GM21723 (cell line): Measurements from ENCODE around the gene BTBD9.

Experiments used
- ATAC-seq: cut with Tn5 transposase; IDR thresholded peaks from one replicate; pipeline ENCODE4 v1.9.1; 2021; ENCODE audit warnings: mild to moderate bottlenecking, moderate library complexity; ENCODE audit not compliant: unreplicated experiment

The BTBD9 gene

GRCh38 chr6:38171997-38172738 is 467.6 kb downstream of the BTBD9 start:
- ATAC-seq: no peak

DNA sequence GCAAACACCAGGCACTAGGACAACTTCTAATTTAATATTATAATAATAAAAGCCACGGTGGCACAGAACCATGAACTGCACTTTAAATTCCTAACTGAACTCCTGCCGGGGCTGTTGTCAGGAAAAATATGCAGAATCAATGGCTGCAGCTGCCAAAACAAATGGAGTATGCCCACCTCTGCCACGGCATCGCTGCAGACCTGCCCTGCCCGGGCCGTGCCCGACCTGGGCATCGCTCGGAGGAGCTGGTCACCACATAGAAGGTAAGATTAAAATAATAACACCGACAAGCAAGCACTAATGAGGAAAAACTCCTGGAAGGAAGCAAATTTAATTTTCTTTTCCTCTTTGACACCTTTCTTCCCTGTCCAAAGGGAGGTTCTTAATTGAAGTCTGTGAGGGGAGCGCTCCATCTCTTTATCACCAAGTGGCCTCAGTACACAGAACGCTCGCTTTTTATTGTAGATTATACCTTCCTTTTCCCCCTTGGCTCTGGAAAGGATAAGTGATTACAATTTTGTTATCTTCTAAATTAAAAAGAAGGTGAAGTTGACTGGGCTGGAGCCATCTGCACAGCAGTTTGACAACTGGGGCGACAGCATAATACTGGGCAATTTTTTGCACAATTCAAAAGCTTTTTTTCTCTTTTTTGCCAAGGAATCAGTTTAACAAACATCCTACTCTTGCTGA is 468.9 kb downstream of the BTBD9 start:
- ATAC-seq: no peak

DNA sequence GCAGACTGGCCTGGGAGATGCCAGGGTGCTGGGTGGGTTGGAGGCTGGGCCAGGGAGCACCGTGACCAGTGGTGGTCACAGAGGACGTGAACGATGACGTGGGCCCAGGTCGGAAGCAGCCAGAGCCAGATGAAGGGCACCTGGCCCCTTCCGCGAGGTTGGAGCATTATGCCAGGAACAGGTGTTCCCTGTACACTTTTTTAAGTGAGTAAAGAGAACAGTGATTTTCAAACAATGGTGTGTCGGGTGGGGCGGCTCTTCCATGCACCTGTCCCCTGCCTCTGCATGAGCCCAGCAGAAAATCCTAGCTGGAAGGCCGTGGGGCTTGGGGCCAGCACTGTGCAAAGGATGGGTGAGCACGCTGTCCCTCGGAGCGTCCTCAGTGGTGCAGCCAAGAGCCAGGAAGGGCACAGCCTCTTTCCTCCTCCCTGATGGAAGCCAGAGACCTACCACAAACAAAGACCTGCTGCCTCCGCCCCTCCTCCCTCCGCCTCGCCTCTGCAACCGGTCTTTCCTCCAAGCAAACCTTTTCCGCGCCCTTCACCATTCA is 469.7 kb downstream of the BTBD9 start:
- ATAC-seq: no peak

GRCh38 chr6:38169221-38169976 is 470.3 kb downstream of the BTBD9 start:
- ATAC-seq: no peak

DNA sequence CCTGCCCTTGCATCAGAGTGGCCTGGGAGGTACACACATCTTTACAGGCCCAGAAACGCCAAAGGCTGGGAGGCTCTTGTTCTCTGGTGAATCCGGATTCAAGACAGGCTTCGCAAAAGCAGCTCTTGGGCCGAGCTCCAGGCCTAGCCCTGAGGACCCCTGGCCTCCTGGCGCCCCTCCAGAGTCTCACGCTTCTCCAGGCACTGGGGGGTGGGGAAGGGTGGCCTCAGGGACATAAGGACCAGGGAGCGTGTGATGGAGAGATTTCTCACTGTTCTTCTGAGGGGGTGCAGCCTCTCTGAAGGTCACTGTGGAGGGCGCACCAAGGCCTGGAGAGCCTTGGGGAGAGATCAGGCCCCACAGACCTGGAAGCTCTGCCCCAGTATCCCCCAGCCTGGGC is 471.0 kb downstream of the BTBD9 start:
- ATAC-seq: no peak

GRCh38 chr6:38168126-38168525 is 471.6 kb downstream of the BTBD9 start:
- ATAC-seq: no peak

- no peak for ATAC-seq
Observed at GRCh38 chr6:38167598-38167997, 472.1 kb downstream of the BTBD9 start.

GRCh38 chr6:38166411-38167240 is 473.1 kb downstream of the BTBD9 start:
- ATAC-seq: no peak

GRCh38 chr6:38164671-38165108 is 475.0 kb downstream of the BTBD9 start:
- no peak for ATAC-seq

GRCh38 chr6:38164131-38164481 is 475.6 kb downstream of the BTBD9 start:
- no peak for ATAC-seq

DNA sequence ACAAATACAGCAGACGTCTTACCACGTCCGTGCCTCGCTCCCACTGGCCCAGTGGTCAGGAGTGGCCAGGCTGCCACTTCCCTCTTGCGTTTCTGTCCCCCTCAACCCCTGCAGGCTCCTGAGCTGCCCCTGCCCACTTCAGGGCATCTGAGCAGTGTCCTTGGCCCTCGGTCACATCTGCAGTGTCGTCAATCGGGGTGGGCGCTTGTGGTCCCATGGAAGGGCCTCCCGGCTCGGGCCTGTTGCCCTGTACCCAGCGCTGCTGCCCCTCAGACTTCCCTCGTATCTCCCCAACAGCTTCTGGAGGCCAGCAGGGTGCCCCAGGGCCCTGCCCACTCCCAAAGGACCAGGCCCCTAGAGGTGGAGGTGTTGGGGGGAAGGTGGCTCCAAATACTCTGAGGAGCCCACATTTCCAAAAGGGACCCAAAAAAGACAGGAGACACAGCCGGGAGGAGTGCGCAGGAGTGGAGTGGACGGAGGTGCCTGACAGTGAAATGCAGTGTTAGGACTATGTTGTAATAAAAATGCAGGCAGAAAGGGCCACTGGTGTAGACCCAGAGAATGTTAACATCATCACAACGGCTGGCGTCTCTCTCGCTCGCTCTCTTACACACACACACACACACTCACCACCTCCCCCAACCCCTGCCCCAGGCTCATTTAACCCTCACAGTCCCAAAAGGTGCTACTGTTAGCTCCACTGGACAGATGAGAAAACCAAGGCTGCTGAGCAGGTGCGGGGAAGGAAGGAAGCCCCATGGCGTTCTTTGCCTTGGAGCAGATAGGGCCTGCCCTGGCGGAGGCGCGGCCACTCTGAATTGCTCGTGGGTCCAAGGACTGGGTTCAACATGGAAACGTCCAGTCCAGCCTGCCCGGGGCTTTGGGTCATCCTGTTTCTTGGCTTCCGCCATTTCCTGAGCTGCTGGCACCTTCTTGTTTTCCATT is 476.3 kb downstream of the BTBD9 start:
- no peak for ATAC-seq

GRCh38 chr6:38162493-38163185 is 477.1 kb downstream of the BTBD9 start:
- ATAC-seq: no peak

DNA sequence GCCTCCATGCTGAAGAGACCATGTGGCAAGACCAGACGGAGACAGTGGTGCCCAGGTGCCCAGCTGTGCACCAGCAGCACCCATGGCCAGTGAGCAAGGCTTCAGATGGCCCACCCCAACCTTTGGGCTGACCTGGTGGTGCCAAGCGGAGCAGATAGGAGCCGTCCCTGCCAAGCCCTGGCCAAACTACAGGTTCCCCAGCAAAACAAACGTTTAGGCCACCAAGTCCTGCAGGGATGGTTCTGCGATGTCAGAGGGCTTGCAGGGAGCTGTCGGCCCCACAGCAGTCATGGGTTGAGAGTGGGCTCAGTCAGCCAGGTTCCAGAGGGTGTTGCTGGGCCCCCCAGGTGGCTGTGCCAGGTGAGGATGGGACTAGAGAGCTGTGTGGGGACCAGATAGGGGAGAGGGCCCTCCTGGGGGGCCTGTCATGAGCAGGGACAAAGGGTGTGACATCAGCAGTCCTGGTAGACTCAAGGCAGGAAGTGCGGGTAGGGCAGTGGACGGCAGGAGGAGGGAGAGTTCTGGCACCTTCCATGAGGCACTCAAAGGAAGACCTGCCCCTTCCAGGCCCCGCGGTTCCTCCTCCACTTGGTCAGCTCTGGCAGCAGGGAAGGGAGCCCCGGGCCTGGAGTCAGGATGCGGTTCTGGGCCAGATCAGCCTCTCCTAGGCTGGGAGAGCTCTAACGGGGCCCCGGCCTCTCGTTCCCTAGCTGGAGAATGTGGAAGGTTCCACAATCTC is 477.8 kb downstream of the BTBD9 start:
- ATAC-seq: no peak

DNA sequence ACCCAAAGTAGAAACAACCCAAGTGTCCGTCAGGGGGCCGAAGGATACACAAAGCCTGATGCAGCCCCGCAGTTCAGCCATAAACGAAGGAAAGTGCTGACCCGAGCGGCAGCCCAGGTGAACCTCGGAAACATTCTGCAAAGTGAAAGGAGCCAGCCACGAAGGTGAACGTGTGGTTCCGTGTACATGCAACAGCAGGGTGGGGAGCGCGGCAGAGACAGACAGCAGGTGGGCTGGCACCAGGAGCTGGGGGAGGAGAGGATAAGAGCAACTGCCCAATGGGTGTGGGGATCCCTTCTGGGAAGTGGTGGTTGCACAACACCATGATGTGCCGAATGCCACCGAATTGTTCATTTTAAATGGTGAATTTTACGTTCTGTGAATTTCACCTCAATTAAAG is 478.4 kb downstream of the BTBD9 start:
- no peak for ATAC-seq

DNA sequence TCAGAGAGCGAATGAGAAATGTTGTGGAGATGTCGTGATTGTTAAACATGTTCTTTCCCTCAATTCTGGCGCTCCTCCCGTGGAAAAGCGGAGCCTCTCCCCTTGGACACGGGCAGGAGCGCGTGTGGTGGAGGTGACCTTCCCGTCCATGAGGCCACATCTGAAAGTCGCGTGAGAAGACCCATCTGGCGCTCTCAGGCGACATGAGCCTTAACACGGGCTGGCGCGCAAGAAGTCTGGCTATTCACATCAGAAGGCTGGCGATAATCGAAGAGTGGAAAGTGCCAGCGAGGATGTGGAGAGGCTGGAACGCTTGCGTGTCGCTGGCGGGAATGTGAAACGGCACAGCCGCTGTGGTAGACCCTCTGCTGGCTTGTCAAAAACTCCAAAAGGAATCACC is 478.9 kb downstream of the BTBD9 start:
- no peak for ATAC-seq

- no peak for ATAC-seq
Observed at GRCh38 chr6:38159596-38159995, 480.1 kb downstream of the BTBD9 start.

GRCh38 chr6:38158762-38159350 is 480.9 kb downstream of the BTBD9 start:
- ATAC-seq: no peak

DNA sequence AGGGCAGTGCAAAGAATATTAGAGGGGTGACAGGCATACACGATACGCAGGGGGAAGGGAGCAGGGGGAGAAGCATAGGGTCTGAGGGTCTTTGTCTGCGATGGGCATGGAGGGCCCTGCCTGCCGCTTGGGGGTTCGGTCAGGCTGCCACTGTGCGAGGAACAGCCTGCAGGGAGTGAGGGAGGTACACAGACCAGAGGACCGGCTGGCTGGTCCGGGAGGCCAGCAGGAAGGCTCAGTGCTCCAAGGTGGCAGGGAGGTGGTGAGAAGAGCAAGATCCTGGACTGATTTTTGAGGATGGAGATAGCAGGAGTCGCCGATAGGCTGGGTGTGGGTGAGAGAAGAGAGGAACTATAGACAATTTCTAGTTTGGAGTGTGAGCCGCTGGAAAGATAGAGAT is 481.8 kb downstream of the BTBD9 start:
- ATAC-seq: no peak
